ENCODE measurements around the gene KCNA5.

- TF ChIP-seq ZNF282 (CRISPR knock-in tag; IDR thresholded peaks at IDR 0.05) (no peak), POLR2H (tag; IDR thresholded peaks at IDR 0.05; ENCODE audit: low read depth) (no peak), NCOA1 (IDR thresholded peaks at IDR 0.05; ENCODE audit: low read depth) (no peak), FOSL1 (tag; conservative IDR thresholded peaks at IDR 0.05) (no peak)
Measured at GRCh38 chr12:5035618-5036017, 8.1 kb upstream of the KCNA5 start.
